Measurements from ENCODE around the gene CCNB2.
"Not testable (repeated sequence)": the region's sequence is repeated elsewhere in the genome, so short reads cannot be mapped to it uniquely, and the experiment has no call there.

Gene CCNB2

DNA sequence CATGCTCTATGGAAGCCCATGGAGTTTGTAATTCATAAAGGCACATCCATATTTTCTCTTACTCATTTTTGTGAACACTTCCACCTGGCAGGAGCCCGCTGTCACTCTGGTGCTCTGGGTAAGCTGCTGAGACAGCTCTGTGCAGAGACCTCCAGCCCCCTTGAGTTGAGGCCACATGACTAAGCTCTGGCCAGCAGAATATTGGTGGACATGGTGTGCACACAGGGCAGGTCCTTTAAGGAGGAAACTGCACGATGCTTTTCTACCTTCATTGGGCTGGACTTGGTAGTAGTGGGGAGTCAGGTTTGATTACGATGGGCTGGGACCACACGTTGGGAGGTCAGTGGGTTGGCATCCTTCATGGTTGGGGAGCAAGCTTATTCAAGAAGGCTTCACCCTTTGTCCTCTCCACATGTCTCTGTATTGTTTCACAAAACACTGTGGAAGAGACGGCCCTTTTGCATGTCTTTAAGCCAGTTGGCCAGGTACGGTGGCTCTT is 29.0 kb downstream of the CCNB2 start:
- DNase-seq (ENCODE audit: low spot score): no peak

DNA sequence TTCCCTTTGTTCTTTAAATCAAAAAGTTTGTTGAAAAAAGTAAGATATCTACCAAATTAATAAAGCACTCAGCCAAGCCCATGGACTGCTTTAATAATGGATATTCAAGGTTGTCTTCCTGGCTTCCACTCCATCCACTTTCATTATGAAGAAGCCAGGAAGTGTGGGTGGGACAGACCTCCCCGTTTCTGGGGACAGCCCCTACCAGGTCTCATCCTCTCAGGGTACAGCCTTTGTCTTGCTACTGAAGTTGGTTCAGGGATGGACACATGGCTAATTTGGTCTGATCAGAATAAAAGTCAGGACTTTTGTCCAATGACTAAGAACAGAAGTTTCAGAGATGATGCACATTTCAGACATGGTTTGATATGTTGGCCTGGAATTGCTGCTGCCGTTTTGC is 32.6 kb downstream of the CCNB2 start:
- DNase-seq (ENCODE audit: low spot score): no peak

DNA sequence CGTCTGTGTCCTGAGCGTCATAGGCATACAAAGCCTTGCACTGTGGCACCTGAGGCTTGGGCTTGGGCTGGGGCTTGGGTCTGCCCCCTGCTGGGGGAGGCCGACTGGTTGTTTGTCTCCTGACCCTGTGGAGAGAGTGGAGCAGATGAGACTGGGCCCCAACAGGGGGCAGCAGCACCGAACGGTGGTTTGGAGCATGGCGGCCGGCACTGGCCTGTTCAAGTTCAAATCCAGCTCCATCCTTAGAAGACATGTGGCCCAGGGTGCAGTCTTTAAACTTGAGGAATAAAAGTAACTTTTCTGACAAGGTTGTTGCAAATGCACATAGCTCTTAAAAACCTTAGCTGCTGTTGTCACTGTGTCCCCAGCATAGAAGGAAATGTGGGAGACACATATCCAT is 33.3 kb downstream of the CCNB2 start:
- peak; percentile 3 for DNase-seq (ENCODE audit: low spot score)

DNA sequence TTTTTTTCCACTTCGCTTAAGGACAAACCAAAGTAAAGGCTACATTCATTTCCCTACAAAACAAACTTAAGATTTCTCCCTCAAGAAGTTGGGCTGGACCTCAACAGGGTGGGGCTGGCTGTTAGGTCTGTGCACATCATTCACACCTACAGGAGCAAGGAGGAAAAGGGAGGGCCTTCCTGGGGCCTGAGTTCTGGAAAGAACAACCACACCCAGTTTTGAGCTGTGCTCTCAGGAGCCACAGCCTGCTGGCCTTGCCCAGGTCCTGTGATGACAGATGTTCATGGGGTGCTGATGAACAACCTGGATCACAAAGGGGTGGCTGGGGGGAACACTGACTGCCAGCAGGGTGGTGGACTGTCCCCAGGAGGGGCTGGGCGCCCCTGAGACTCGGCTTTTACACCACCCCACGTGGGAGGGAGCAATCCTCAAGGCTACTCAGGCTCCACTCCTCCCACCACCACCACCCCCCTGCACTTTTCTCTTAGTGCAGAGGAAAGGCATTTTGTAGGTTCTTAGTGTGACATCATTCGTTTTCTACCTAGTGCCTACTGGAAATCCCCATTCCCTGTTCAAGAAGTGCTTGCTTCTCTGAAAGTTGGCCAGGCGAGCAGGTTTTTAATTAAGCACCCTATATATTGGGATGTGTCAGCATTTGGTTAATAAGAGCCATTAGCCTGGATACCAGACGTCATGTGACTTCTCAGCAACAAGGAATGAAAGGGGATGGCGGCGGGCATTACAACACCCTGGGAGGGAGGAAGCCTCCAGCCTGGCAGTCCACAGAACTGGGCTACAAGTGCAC is 35.7 kb downstream of the CCNB2 start:
- no peak for DNase-seq (ENCODE audit: low spot score)

DNA sequence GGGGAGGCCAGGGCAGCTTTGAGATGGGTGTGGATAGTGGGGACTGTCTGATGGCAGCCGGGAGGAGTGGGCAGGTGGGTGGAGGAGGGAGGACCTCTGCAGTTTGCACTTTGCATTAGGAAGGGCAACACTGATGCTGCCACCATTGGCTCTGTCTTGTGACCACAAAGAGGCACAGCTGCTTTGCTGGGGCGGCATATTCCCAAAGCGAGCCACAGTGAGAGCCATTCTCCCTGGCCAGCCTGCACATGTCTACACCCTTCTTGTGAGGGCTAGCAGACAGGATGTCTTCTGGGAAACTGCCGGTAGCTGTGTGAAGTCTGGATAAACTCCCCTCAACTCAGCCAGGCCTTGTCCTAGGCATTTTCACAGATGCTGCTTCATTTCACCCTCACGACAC is 38.3 kb downstream of the CCNB2 start:
- no peak for DNase-seq (ENCODE audit: low spot score)

DNA sequence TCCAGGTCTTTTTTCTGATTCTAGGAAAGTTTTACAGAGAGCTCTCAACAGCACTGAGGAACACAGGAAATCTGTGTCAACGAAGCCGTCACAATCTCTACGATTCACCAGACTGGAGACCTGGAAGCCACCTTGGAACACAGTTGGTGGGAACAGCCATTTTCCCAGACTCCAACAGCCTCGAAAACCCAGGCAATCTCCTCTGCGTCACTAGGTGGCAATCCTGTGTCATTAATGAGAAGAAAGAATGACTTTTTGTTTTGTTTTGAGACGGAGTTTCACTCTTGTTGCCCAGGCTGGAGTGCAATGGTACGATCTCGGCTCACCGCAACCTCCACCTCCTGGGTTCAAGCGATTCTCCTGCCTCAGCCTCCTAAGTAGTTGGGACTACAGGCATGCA is 39.6 kb downstream of the CCNB2 start:
- not testable (repeated sequence) for DNase-seq (ENCODE audit: low spot score)

DNA sequence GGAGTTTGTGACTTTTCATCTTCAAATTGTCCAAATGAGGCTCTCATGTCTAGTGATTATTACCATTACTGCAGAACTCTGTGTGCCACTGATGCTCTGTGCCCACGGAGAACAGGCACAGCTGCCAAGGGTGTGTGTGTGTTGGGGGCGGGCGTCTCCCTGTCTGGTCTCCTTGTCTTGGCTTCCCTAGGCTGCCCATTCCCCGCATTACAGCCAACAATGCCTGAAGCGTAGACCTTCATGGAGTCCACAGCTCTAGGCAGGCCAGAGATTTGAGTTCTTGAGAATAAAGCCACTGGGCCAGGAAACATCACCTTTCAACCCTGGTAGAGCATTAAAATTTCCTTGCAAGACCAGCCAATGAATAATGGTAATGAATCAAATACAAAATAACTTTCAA is 42.7 kb downstream of the CCNB2 start:
- no peak for DNase-seq (ENCODE audit: low spot score)

DNA sequence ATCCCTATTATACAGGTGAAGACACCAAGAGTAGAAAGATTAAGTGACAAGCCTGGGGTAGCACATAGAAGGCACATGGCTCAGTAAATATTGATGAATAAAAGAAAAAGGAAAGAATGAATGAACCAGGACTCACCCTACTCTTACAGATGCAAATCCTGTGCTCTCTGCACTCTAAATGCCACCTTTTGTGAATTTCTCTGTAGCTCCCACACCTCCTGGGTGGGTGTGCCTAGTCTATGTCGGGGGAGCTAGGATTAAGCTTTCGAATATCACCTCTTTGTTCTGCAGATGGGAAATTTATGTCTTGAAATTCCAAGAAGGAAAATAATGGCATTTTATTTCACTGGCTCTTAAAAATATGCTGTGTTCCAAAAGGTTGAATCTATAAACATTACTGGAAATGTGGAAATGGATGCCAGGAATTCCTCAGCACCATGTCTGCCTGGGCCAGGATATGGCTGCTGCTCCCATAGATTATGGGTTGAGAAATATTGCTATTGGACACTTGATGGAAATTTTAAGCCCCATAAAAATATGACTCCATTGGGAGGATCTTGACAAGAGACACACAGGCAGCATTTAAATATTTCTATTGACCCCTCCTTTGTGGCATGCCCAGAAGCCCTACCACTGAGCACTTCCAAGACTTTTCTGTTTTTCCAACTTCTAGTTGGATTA is 43.3 kb downstream of the CCNB2 start:
- no peak for DNase-seq (ENCODE audit: low spot score)

DNA sequence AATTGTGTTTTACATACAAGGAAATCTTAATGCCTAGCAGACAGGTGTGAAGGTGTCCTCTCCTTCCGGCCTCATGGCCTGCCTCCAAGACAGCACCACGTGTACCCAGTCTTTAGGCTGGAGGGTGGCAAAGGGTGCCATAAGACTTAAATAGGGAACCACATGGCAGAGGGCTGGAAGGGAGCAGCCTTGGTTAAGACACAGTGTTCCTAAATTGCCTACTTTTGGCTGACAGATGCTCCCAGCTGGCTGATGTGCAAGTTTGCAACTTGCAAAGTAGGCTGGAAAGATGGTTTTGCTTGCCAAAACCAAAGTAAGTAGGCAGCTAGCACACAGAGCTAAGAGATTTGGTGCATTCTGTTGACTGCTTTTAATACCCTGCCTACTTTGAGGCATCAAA is 45.2 kb downstream of the CCNB2 start:
- no peak for DNase-seq (ENCODE audit: low spot score)

DNA sequence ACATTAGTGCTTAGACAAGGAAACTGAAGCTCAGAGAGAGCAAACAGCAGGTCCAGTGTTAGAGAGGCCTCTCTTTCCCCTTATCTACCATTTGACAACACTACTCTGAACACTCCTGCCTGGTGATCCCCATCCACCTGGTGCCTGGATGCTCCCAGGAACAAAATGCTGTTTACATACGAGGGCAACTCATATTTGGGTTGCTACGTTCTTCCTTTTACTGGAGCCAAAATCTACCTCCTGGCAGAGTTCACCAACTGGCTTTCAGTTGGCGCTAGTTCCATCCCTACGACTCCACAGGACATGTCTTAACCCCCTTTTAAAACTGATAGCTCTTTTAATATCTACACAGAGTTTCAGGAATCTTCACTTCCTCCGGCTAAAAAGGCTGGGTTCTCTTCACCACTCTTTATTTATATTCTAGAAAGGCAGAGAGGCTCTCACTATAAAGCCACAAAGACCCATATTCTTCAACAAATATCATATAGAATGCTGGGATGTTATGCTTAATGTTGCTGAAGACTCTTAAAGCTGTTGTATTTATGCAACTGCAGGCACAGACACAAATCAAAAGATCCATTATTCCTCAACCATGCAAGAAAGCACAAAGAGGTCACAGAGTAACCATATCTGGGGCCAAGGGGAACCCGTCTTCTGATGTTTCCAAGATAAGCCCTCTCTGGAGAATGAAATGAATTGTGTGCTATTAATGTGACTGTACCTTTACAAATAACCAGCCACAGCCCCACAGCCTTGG is 47.9 kb downstream of the CCNB2 start:
- no peak for DNase-seq (ENCODE audit: low spot score)

DNA sequence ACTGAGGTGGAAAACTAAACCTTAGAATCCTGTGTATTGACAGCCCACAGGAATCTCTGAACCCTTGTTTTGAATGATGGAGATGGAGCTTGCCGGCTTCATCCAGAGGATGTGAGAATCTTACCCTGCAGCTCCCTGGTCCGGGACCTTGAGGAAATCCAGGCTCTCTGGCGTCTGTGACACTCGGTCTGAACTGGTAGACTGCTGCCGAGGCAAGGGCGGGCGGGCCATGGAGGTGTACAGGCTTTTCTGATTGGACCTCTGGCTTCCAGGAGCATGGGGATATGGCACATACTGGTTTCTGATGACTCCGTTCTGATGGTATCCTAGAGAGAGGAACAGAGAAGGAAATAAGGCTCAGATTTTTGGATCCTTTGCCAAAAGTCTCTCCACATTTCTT is 48.5 kb downstream of the CCNB2 start:
- DNase-seq (ENCODE audit: low spot score): no peak

DNA sequence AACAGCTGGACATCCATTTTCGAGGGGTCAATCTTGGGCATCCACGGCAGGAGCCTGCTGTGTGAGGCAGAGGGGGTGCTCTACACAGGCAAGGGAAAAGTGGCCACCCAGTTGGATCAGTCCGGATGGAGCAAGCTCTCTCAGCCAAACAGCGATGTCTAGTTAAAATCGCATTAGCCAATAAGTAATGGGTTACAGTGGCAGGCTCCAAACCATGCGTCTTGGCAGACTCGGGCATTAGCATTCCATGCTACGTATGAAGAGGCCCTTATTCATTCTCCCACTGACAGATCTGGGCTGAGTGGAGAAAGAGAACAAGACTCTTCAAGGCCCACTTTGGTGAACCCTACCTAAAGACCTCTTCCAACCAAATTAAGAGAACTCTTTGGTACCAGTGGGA is 49.3 kb downstream of the CCNB2 start:
- no peak for DNase-seq (ENCODE audit: low spot score)

DNA sequence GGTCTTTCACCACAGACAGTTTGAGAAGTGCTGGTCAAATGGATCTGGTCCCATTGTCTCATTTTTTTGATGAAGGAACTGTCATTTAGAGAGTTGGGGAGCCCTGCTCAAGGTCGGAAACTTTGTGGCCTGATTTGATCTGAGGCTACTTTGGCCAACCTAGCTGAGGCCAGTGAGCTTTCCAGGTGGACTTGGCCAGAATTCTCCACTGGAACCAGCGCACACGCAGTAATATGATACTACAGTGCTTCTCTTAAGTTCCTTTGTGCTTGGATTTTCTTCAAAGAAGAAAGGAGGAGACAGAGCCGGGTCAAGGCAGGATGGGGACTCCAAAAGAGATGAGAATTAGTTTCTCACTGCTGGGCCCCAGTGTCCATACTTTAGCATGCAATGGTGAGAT is 50.5 kb downstream of the CCNB2 start:
- no peak for DNase-seq (ENCODE audit: low spot score)

DNA sequence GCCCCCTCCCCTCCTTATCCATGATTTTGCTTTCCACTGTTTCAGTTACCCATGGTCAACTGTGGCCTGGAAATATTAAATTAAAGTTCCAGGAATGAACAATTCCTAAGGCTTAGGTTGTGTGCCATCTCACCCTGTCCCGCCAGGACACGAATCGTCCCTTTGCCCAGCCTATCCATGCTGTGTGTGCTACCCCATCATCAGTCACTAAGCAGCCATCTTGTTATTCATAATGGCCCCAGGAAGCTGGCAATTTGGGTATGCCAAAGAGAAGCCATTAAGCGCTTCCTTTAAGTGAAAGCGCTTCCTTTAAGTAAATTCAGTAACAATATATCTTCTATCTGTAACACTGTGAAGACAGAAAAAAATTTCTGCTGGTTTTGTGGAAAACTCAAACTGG is 52.5 kb downstream of the CCNB2 start:
- no peak for DNase-seq (ENCODE audit: low spot score)

DNA sequence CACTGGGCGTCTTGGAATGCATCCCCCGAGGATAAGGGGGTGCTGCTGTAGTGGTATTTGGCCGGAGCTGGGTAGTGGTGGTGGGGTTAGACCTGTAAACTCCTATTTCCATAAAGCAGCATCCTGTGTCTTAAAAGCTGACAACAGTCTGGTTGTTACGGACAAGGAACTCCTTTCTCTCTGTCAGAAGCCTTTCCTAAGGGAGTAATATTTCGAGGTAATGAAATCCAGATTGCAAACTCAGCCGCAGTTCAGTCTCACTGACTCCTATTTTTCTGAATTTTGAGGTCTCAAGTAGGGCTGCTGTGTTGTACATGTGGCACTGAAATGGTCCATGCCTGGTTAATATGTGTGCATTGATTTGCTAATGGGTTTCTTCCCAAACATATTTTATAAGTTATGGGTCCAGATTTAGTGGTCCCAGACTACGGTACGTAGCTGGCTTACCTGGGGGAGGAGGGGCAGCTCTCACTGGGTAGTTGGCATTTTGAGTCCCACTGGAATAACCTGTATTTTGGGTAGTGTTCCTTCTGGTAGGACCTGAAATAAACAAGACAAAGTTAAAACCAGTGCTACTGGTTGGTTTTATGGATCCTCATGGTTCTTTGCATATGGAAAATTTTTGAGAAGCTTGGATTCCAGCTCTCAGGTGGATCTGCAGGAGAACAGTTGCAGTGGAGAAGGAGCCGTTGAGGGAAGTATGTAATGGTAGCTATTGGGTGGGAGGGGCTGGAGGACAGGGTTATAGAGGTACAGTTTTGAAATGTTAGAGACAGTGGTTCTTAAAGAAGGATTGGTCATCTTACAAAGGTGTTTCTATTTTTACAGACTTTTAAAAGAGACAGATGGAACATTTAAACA is 53.1 kb downstream of the CCNB2 start:
- no peak for DNase-seq (ENCODE audit: low spot score)

DNA sequence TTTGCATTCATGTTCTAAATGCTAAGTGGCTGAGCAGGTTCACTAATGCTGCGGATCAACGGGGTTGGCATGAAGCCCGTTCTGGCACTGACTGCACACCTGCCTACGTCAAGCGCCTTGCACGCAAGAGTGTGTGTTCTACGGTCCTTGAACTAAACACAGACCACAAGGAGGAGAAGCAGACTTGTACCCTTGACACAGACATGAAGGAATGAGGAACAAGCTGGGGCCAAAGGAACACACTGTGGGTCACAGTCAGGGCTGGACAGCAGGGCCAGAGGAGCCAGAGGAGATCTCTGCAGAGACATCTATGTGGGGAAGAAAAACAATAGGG is 53.7 kb downstream of the CCNB2 start:
- DNase-seq (ENCODE audit: low spot score): no peak

DNA sequence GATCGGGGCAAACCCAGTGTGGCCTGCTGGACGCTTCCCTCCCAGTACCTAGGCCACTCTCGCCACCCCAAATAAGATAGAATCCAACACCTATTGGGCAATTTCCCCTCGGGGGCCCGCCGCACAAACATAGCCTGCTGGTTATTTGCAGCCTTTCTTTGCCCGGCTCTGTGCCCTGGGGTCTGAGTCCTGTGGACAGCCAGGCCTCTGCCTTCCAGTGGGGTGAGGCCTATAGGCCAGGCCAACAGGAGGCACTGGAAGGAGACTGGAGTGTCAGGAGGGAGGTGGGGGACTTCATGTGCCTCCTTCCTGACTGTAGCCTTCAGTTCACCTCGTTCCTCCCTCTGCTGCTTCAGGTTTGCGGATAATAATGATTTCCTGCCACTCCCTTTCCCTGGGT is 54.3 kb downstream of the CCNB2 start:
- DNase-seq (ENCODE audit: low spot score): no peak

DNA sequence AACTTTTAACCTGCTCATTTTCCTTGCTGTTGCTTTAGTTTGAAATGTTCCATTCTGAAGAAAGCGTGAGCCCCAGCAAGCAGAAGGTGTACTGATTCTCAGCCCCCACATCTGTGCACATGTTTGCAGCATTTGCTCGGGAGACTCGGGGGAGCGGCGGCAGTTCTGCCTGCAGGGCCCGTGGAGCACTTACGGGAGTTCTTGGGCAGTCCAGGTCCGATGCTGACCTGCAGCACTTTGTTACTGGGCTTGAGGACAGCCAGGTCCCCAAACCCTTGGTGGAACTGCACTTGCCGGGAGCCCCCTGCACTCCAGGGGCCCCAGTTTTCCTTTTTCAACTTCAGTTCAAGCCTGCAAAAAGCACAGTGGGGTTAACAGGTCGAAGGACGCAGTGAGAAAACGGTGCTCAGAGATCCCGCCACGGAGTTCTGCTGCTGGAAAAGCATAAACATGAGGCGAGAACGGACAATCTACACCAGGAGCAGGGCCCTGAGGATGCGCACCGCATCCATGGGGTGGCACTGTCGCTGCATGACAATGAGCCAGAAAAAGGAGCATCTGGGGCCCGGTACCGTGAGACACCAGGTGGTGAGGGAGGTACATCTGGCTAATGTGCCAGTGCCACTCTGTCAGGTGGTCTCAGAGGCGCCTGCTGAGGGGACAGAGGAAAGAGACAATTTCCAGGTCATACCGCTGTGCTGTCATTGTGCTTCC is 56.1 kb downstream of the CCNB2 start:
- DNase-seq (ENCODE audit: low spot score): peak; percentile 22

DNA sequence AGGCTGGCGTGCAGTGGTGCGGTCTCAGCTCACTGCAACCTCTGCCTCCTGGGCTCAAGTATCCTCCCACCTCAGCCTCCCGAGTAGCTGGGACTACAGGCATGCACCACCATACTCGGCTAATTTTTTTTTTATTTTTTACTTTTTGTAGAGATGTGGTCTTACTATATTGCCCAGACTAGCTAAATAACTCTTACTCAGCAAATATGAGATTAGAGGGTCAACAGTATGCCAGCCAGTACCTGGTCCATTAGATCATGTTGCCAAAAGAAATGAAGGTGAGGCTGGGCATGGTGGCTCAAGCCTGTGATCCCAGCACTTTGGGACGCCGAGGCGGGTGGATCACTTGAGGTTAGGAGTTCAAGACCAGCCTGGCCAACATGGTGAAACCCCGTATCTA is 57.1 kb downstream of the CCNB2 start:
- not testable (repeated sequence) for DNase-seq (ENCODE audit: low spot score)

DNA sequence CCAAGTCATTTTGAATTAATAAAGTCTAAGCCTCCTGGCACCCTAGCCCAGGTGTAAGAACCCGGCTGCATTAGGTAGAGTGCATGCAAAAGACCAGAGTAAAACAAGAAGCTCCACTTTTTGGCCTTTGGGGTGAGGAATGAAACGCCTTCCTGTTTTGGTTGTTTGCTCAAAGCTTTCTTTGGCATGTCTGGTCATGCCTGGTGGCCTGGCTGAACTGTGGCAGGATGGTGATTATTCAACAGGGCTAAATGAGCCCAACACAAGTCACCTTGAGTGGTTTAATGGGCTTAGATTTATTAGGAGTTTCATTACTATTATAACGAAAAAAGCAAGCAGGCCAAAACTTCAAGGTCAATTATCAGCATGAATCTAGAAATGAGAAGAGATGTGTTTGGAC is 60.8 kb downstream of the CCNB2 start:
- no peak for DNase-seq (ENCODE audit: low spot score)

DNA sequence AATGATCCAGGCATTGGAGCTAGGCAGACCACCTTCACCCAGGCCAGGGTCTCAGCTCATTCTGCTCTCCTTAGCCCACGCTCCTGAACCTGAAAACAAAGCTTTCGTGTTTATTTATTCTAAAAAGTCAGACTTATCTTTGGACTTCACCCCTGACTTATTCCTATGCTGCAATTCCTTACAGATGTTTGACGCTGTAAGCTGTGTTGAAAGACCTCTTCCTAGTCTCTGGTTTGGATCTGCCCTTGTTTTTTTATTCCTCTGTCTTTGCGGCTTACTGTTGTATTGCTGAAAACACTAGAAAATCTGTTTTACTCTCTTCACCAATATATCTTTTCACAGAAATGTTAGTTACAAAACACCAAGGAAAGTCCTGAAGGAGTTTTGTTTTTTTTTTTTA is 61.2 kb downstream of the CCNB2 start:
- no peak for DNase-seq (ENCODE audit: low spot score)
